HepG2 (cell line): Measurements from ENCODE around the gene DYNC1LI1. TPM values are rescaled to one million over a fixed set of nuclear protein-coding genes. Genes with fewer than 3 reads are reported as not detected.

Experiments
- ATAC-seq: fragments of 200-7000 bp; cut with Tn5 transposase; 3 replicates; pipeline ENCODE4 v1.9.1; 2020; ENCODE audit warnings: mild to moderate bottlenecking, moderate library complexity
- BruUV-seq: library from RNA; stranded (reverse); fragments of 400-500 nt; replicated peaks from 2 replicates; lab custom pipeline; 2021; lab: Mats Ljungman, UMichigan
- CTCF ChIA-PET: fragments of 300-600 bp; formaldehyde crosslinking; extraction: SDS; loops from one replicate; lab custom pipeline; 2021; ENCODE audit warnings: low total read pairs, inconsistent platforms, low intra/inter-chr PET ratio; lab: Yijun Ruan, JAX
- POLR2A ChIA-PET: fragments of 350-600 bp; sonication (Branson Sonifier 250); formaldehyde crosslinking; loops from one replicate; lab custom pipeline; 2020; ENCODE audit warnings: antibody characterized with exemption, inconsistent platforms; lab: Yijun Ruan, JAX
- DNase-seq: peaks from one replicate; pipeline ENCODE4 v3.0.0-alpha.2; 2015; ENCODE audit warnings: low spot score
- FAIRE-seq: peaks from 3 replicates; lab custom pipeline; 2011; peaks lifted over from hg19 to GRCh38; lab: Jason Lieb, UNC
- H2AFZ ChIP-seq: one replicate; pipeline ENCODE4 v1.6.1; 2011; ENCODE audit warnings: low read length, inconsistent platforms
- H3K27ac ChIP-seq: fragments of 300-600 bp; 3 replicates; pipeline ENCODE4 v1.8.0; 2011; ENCODE audit warnings: mixed run types, mild to moderate bottlenecking, mixed read lengths, low read length, inconsistent platforms; ENCODE audit not compliant: insufficient read depth; ENCODE audit errors: extremely low read length
- H3K27me3 ChIP-seq, 2 experiments: fragments of 200-600 bp in 1 of 2; 2 replicates in 1 of 2; 3 replicates in 1 of 2; pipeline versions ENCODE4 v1.6.0 to v1.8.0; 2011; ENCODE audit warnings: low read length in 2 of 2, mild to moderate bottlenecking in 2 of 2, moderate library complexity in 2 of 2, inconsistent platforms in 1 of 2; ENCODE audit not compliant: insufficient read depth in 2 of 2, control insufficient read depth in 1 of 2
- H3K36me3 ChIP-seq, 2 experiments: fragments of 200-600 bp in 1 of 2; replicated peaks in 1 of 2; 2 replicates in 1 of 2; 3 replicates in 1 of 2; pipeline versions ENCODE4 v1.5.1 to v1.8.0; 2011; ENCODE audit warnings: low read length in 2 of 2, inconsistent platforms in 1 of 2; ENCODE audit not compliant: insufficient read depth in 2 of 2, control insufficient read depth in 1 of 2
- H3K4me1 ChIP-seq: 2 replicates; pipeline ENCODE4 v1.5.1; 2012; ENCODE audit warnings: low read length, inconsistent platforms; ENCODE audit not compliant: insufficient read depth
- H3K4me2 ChIP-seq: 2 replicates; pipeline ENCODE4 v1.6.0; 2011; ENCODE audit warnings: low read depth, low read length, inconsistent platforms
- H3K4me3 ChIP-seq, 3 experiments: fragments of 200-600 bp in 1 of 3; sonication (generic), shearing (Covaris generic) in 1 of 3; replicated peaks in 1 of 3; 2 replicates each; pipeline ENCODE4 v1.5.1; 2011 to 2016; ENCODE audit warnings: low read length in 3 of 3, inconsistent platforms in 2 of 3, low read depth in 2 of 3, mild to moderate bottlenecking in 2 of 3, control low read depth in 1 of 3, mixed read lengths in 1 of 3; ENCODE audit not compliant: insufficient read depth in 1 of 3
- H3K79me2 ChIP-seq: one replicate; pipeline ENCODE4 v1.6.1; 2011; ENCODE audit warnings: low read length, inconsistent platforms; ENCODE audit not compliant: insufficient read depth
- H3K9ac ChIP-seq: 2 replicates; pipeline ENCODE4 v1.6.0; 2011; ENCODE audit warnings: mild to moderate bottlenecking, low read depth, low read length, inconsistent platforms; ENCODE audit not compliant: insufficient read depth
- H3K9me3 ChIP-seq: 2 replicates; pipeline ENCODE4 v1.5.1; 2012; ENCODE audit warnings: mild to moderate bottlenecking, low read length
- H4K20me1 ChIP-seq: 2 replicates; pipeline ENCODE4 v1.6.0; 2011; ENCODE audit warnings: inconsistent platforms, mild to moderate bottlenecking, low read length, moderate library complexity; ENCODE audit not compliant: insufficient read depth
- ARID2 ChIP-seq: sonication (generic); formaldehyde crosslinking; IDR thresholded peaks from 2 replicates; pipeline ENCODE4 v1.8.1; 2022; ENCODE audit warnings: mild to moderate bottlenecking, missing genetic modification reagents, borderline replicate concordance
- CREM ChIP-seq, 2 experiments: sonication (generic) in 1 of 2; formaldehyde crosslinking in 1 of 2; IDR thresholded peaks; 2 replicates each; pipeline versions ENCODE4 v1.4.0 to v1.6.1; 2016 to 2020; ENCODE audit warnings: antibody characterized with exemption in 1 of 2, mild to moderate bottlenecking in 1 of 2, missing genetic modification reagents in 1 of 2
- DNMT1 ChIP-seq: sonication (generic); formaldehyde crosslinking; IDR thresholded peaks from 2 replicates; pipeline ENCODE4 v1.5.1; 2020; ENCODE audit warnings: mild to moderate bottlenecking, missing genetic modification reagents
- FOXO1 ChIP-seq: sonication (generic); formaldehyde crosslinking; IDR thresholded peaks from 2 replicates; pipeline ENCODE4 v1.4.0; 2020; ENCODE audit warnings: missing genetic modification reagents
- KAT7 ChIP-seq: IDR thresholded peaks from 2 replicates; pipeline ENCODE4 v1.6.1; 2018; ENCODE audit warnings: borderline replicate concordance, missing compliant biosample characterization
- NR0B2 ChIP-seq: sonication (generic); formaldehyde crosslinking; IDR thresholded peaks from 2 replicates; pipeline ENCODE4 v1.4.0; 2020; ENCODE audit warnings: mild to moderate bottlenecking, missing genetic modification reagents
- PTBP1 ChIP-seq: fragments of 200-400 bp; formaldehyde crosslinking; IDR thresholded peaks from 2 replicates; pipeline ENCODE4 v1.6.1; 2018; ENCODE audit warnings: low read length, low read depth; ENCODE audit not compliant: poor library complexity, severe bottlenecking
- ZNF205 ChIP-seq: IDR thresholded peaks from 2 replicates; pipeline ENCODE4 v1.6.1; 2018; ENCODE audit warnings: missing biosample characterization, missing genetic modification reagents
- ZNF383 ChIP-seq: sonication (generic); formaldehyde crosslinking; IDR thresholded peaks from 2 replicates; pipeline ENCODE4 v1.4.0; 2020; ENCODE audit warnings: missing genetic modification reagents, mild to moderate bottlenecking, borderline replicate concordance
- ZNF576 ChIP-seq: sonication (generic); formaldehyde crosslinking; IDR thresholded peaks from 2 replicates; pipeline ENCODE4 v1.4.0; 2020; ENCODE audit warnings: mild to moderate bottlenecking, missing genetic modification reagents
- ZNF614 ChIP-seq: IDR thresholded peaks from 2 replicates; pipeline ENCODE4 v1.6.1; 2018; ENCODE audit warnings: missing biosample characterization, missing genetic modification reagents, inconsistent platforms, borderline replicate concordance
- in situ Hi-C: cut with HindIII; loops from 2 replicates; pipeline ENCODE4 v1.10.0; 2017; ENCODE audit warnings: low pct_unique_long_range_greater_than_20kb; ENCODE audit not compliant: extremely low pct_ligation_motif_present
- intact Hi-C: fragments of 100-400 bp; cut with micrococcal nuclease; formaldehyde crosslinking; loops from one replicate; pipeline ENCODE4 v1.10.0; 2022; ENCODE audit not compliant: unreplicated experiment
- polyA plus RNA-seq, 8 experiments: library from polyadenylated mRNA; depleted of rRNA in 3 of 8; stranded (reverse) in 7 of 8; unstranded in 1 of 8; fragments of >200 nt; fragmentation: Illumina TruSeq in 4 of 8; extraction: Trizol in 4 of 8; gene quantifications; 2 replicates each; pipeline versions ENCODE4 v1.2.1 to v1.2.3, GENCODE V29; 2011 to 2016; ENCODE audit warnings: low read depth in 4 of 8, missing spikeins in 1 of 8, mixed read lengths in 1 of 8; ENCODE audit not compliant: insufficient read depth in 1 of 8
- total RNA-seq, 5 experiments: library from RNA; depleted of rRNA; stranded (reverse); fragments of >200 nt; fragmentation: Illumina TruSeq; extraction: Trizol; gene quantifications; 2 replicates each; pipeline ENCODE4 v1.2.3, GENCODE V29; 2016; ENCODE audit warnings: low read depth in 1 of 5

Gene DYNC1LI1
- total and polyA plus RNA-seq, 2 of the 13 experiments (the other 11 are each of a cell fraction or from before 2014, with no cell fraction given), result 13.4 to 37.1 TPM

GRCh38 chr3:32553973-32554372 lies 16.7 kb downstream of the DYNC1LI1 start:
- POLR2A ChIA-PET, result no interaction called here
- H4K20me1 ChIP-seq, result peaks cover 4% of the 10 kb centered on the region
- in situ Hi-C loops, result no loop called here
- DNase-seq (no peak), ATAC-seq (no peak), FAIRE-seq (no peak)
- H3K4me2 ChIP-seq, result no peak overlapping the region
- BruUV-seq, result no TSS peak
- no peak for TF ChIP-seq NR0B2 (CRISPR knock-in tag)
- no peak for TF ChIP-seq ARID2 (CRISPR knock-in tag)
- TF ChIP-seq ZNF205 (CRISPR knock-in tag), result no peak
- no peak for TF ChIP-seq PTBP1
- TF ChIP-seq DNMT1 (CRISPR knock-in tag), result no peak
- TF ChIP-seq FOXO1, result no peak
- no peak for TF ChIP-seq KAT7 (CRISPR knock-in tag)
- TF ChIP-seq ZNF614, result no peak
- TF ChIP-seq CREM (IDR thresholded peaks at IDR 0.05), result no peak
- TF ChIP-seq CREM (CRISPR knock-in tag; IDR thresholded peaks at IDR 0.05), result no peak
- no peak for TF ChIP-seq ZNF383 (CRISPR knock-in tag)
- TF ChIP-seq ZNF576 (CRISPR knock-in tag), result no peak
- no peak overlapping the region for H2AFZ ChIP-seq
- intact Hi-C loops, result no loop called here
- peaks cover 70% of the 10 kb centered on the region for H3K79me2 ChIP-seq
- peaks cover 26% of the 10 kb centered on the region for H3K4me1 ChIP-seq
- CTCF ChIA-PET, result no interaction called here
- no peaks in the 10 kb centered on the region for H3K27me3 ChIP-seq
- H3K36me3 ChIP-seq, result no peaks in the 10 kb centered on the region
- no peaks in the 10 kb centered on the region for H3K9me3 ChIP-seq
- H3K27ac ChIP-seq, result no peak overlapping the region
- H3K4me3 ChIP-seq, result no peak overlapping the region
- H3K9ac ChIP-seq, result no peak overlapping the region
